Activated CD4-positive, CD25-positive, alpha-beta regulatory T cell treated with anti-CD3 and anti-CD28 coated beads, Interleukin-2, amount 50 U/mL, for 24 hours (primary cell): ENCODE results near the gene GUK1.

ENCODE experiments used
- ATAC-seq, 2 donors: fragments of 150-1000 bp; cut with Tn5 transposase; one replicate each; pipeline ENCODE4 v1.10.0; 2021; ENCODE audit warnings: mild to moderate bottlenecking in 1 of 2, moderate library complexity in 1 of 2

GUK1 gene

DNA sequence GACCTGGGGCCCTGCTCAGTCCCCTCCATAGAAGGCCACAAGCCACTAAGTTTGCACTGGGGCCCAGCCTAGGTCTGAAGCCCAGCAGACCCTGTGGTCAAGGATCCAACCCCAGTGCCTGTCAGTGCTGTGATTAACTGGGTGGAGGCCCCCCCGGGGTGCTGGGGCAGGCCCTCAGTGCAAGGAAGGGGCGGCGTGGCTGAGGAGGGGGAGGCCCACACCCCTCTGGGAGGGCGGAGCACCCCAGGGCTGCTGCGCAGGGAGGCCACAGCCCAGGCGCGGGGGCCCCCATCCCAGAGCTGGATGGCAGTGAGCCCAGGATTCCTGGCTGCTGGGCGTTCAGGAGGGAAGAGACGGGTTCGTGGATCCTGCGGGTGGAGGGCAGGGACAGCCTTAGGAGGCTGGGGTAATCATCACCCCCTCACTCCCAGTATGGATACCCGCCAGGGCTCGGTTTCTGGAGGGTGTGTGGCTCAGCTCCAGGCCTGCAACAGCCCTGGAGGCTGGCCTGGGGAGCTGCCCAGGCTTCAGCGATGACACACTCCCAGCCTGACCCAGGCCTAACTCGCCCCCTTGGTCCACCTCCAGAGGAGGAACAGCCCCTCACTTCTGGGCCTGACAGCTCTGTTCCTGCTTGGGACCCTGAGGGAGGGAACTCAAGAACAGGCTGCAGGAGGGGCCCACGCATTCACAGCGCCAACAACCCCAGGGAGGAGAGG is 10.5 kb downstream of the GUK1 start:
- no peak for ATAC-seq

DNA sequence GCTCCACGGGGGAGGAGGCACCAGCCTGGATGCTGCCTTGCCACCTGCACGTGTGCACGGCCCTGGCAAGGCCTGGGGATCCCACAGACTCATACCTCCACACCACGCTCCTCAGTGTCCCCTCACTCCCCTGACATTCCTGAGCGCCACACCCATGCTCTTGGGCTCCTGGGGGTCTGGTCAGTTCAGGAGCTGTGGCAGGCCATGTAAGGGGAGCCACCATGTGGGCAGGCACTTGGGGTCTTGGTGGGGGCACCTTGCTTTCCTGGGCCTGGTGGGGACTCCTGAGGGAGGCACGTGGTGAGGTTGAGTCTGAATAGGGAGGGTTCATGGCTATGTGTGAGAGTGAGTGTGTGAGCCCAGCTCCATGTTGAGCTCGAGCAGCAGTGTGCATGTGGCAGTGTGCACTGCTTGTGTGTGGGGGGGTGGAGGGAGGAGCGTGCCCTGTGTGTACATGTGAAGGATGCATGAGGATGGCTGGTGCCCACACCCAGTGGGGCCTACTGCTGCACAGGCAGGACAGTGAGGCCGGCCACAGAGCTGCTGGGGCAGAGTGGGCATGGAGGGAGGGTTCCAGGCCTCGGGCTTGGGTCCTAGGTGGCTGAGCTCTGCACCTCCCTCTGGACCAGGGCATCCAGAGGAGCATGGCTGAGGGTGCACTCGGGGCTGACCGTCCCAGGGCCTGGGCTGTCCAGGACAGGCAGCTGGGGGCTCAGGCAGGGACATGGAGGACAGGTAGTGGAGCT is 11.3 kb downstream of the GUK1 start:
- no peak for ATAC-seq

DNA sequence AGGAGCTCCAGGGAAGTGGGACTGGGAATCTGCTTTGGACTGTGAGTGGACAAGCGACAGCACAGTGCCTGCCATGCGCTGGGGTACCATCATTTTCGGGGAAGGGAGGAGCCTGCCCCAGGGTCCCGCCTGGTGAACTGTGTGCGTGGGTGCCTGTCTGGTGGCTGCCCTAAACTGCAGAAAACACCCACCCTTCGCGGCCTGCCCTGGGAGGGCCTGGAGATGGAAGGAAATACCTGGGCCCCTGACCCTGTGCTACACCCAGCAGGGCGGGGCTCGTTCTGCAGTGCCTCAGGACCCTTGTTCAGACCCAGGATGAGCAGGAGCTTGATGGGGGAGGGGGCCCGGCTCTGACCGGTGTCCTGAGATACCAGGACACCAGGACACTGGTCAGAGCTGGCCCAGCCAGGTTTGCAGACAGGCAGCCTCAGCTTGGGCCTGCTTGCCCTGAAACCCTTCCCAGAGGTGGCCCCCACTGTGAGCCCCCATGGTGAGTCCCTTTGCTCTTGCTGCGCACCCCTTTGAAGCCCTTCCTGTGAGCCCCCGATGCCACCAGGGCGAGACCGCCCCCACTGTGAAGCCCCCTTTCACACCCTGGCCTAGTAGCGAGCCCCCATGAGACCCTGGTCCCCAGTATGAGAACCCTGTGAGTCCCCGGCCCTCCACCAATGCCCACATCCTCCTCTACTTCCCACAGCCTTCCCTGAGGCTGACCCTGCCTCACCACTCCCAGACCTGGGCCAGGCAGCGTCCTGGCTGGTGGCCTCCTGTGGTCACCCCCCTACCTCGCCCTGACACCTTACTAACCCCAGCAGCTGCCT is 12.2 kb downstream of the GUK1 start:
- no peak for ATAC-seq

DNA sequence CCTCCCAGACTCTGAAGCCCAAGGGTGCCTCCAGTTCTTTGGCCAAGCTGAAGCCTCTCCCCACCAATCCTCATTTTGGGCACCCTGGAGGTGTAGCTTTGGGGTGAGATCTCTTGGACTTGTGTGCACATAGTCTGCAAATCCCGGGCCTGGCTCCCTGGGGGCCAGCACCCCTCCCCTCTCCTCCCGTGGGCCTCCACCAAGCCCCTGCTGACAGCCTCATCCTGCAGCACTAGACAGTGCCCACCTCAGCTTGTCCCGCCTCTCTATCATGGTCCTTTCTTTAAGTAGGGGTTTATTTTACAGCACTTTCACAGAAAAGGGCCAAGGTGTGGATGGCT is 12.8 kb downstream of the GUK1 start:
- ATAC-seq = no peak

DNA sequence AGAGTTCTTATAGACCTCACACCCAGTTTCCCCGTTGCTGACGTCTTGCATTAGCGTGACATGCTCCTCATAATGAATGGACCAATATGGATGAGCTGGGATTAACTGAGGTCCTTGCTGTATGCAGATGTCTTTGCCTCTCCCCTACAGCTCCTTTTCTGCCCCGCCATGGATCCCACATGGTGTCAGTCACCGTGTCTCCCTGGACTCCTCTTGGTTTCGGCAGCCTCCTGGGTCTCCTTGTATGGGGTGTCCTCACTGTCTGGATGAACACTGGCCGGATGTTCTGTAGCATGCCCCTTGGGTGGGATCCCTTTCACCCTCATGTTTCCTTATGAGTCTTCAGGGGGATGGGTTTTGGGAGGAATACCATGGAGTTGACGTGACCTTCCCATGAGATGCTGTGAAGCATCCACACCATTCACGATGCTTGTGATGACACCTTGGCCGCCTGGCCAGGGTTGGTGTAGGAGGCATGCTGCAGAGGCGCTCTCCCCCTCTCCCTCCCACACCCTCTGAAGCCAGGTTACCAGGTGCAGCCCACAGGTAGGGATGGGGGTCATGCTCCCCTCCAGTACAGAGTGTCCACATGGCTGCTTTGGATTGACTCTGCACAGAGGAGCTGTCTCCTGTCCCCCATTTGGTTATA is 14.1 kb downstream of the GUK1 start:
- no peak for ATAC-seq

DNA sequence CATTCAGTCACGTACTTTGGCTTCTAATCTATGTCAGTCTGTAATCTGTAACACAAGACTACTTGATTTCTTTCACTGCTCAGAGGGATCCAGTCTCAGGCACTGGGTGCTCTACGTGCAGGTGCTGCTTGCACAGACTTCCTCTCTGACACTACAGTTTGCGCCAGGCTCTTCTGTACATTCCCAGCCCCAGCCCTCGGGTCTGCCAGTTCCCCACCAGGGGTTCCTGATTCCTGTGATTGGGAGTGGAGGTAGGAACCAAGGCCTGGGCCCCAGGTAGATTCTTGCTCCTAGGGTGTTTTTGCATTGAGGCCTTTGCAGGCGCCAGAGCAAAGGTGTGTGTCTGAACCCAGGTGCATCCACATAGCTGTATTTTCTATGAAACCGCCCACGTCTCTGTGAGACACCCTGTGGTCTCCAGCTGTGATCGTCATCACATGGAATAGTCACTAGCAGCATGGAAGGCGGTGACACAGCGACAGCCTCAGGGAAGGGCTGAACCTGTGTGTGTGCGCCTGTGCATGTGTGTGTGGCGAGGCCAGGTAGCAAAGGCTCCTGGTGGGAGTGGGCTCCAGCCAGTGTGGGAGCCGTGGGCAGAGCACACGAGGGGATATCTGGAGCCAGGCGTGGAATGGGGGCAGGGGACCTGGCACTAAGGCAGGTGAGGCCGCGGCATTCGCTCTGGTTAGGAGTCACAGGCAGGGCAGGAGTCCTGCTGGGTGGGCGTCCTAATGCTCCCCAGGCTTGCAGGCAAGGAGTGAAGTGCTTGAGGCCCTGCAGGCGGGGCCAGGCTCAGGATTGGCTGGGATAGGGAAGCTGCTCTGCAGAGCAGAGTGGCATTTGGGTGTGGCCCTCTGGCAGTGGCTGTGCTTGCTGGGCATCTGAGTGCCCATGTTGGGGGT is 14.8 kb downstream of the GUK1 start:
- peak; percentile 83 to 89 for ATAC-seq

DNA sequence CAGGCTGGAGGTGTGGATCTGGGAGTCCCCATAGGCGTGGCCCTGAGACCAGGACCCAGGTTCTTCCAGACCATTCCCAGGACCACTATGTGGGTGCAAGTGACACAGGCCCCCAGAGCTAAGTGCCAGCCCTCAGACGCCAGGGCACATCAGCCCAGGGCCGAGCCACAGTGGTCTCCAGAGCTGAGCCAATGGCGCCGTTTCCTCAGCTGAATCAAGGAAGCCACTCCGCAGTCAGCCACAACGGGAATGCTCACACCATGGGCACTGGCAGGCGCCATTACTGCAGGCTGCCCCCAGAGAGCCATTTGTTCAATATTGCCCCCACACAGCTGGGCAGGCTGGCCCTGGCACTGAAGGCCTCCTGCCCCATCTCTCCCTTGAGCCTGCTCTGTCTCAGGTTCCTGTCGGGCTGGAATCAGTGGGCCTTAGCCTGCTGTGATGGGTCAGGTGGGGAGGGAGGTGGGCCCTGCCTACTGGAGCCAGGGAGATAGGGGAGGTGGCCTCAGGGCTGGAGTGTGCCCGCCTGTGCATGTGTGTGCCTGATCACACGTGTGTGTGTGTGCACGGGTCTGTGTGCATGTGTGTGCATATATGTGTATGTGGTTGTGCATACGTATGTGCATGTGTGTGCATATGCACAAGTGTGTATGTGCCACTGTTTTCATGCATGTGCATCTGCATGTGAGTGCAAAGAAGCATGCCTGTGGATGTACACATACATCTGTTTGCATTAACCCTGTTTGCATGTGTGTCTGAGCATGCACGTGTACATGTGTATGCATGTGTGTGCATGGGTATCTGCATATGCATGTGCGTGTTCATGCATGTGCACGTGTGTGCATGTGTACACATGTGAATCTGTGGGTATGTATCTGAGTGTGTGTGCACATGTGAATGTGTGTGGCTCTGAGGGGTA is 15.8 kb downstream of the GUK1 start:
- ATAC-seq = no peak

DNA sequence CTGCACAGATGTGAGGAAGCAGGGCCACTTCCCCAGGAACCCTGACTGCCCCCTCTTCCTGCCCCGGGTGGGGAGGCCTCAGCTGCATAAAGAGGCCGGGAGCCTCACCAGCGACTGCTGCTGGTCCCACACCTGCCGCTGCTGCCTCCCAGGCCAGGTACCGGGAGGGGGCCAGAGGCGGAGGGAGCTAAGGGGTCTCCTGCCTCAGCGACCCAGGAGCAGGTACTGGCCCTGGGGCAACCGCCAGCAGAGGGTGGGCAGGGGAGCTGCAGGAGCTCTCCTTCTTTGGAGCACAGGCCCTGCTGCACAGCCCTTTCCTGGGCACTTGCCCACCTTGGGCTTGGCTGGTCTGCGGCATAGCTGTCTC is 16.4 kb downstream of the GUK1 start:
- ATAC-seq = no peak

DNA sequence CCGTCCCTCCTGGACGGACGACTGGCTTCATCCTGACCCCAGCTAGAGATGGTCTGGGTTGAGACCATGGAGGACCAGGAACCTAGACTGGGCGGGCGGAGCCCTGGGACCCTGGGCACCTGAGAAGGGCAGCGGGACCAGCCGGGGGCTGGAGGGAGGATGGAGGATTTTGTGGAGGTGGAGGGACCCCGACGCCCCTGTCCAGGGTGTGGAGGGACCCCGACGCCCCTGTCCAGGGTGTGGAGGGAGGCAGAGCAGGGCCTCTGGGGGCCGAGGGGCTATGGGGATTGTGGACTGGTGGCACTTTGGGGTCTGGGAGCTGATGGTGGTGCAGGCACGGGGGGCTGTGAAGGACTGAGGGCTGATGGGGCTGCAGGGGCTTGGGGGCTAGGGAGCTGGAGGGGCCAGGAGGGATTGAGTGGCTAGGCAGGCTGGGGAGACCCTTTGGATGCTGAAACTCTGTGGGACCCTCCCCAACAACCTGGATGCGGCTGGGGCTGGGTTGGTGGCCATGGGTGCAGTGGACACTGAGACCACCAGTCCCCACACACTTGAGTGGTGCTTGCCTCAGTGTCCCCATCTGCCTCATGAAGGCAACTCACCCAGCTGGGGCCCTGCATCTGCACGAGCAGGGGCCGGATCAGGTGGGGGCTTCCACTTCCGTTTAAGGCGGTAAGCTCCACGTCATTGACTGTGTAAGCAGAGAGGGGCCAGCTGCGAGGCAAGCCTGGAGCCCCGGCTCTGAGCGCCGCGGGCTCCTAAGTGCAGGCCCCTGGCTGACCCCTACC is 17.1 kb downstream of the GUK1 start:
- no peak for ATAC-seq

DNA sequence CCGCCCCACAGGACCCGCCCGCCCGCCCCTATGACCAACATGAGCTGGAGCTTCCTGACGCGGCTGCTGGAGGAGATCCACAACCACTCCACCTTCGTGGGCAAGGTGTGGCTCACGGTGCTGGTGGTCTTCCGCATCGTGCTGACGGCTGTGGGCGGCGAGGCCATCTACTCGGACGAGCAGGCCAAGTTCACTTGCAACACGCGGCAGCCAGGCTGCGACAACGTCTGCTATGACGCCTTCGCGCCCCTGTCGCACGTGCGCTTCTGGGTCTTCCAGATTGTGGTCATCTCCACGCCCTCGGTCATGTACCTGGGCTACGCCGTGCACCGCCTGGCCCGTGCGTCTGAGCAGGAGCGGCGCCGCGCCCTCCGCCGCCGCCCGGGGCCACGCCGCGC is 17.6 kb downstream of the GUK1 start:
- no peak for ATAC-seq

DNA sequence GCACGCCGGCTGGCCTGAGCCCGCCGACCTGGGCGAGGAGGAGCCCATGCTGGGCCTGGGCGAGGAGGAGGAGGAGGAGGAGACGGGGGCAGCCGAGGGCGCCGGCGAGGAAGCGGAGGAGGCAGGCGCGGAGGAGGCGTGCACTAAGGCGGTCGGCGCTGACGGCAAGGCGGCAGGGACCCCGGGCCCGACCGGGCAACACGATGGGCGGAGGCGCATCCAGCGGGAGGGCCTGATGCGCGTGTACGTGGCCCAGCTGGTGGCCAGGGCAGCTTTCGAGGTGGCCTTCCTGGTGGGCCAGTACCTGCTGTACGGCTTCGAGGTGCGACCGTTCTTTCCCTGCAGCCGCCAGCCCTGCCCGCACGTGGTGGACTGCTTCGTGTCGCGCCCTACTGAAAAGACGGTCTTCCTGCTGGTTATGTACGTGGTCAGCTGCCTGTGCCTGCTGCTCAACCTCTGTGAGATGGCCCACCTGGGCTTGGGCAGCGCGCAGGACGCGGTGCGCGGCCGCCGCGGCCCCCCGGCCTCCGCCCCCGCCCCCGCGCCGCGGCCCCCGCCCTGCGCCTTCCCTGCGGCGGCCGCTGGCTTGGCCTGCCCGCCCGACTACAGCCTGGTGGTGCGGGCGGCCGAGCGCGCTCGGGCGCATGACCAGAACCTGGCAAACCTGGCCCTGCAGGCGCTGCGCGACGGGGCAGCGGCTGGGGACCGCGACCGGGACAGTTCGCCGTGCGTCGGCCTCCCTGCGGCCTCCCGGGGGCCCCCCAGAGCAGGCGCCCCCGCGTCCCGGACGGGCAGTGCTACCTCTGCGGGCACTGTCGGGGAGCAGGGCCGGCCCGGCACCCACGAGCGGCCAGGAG is 18.3 kb downstream of the GUK1 start:
- no peak for ATAC-seq

DNA sequence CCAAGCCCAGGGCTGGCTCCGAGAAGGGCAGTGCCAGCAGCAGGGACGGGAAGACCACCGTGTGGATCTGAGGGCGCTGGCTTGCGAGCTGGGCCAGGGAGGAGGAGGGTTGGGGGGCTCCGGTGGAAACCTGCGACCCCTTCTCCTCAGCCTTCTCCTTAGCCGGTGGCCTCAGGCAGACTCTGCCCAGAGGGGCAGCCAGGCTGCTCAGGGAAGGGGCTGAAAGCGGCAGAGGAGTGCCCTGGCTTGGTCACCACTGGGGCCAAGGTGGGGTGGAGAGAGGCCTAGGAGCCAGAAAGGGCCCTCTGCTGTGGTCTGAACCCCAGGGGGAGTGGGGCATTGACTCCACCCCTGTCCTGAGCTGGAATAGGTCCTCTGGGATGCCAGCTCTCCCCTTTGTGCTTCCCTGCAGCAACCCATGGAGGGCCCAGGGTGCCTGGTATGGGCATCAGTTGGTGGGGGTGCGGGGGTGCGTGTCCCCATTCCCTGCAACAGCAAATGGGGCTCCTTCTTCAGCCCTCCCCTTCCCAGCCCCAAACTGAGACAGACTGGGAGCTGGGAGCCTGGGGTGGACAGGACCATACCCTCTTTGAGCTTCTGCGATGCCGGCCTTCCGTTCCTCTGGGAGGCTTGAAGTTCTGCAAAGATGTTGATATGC is 19.1 kb downstream of the GUK1 start:
- no peak for ATAC-seq

DNA sequence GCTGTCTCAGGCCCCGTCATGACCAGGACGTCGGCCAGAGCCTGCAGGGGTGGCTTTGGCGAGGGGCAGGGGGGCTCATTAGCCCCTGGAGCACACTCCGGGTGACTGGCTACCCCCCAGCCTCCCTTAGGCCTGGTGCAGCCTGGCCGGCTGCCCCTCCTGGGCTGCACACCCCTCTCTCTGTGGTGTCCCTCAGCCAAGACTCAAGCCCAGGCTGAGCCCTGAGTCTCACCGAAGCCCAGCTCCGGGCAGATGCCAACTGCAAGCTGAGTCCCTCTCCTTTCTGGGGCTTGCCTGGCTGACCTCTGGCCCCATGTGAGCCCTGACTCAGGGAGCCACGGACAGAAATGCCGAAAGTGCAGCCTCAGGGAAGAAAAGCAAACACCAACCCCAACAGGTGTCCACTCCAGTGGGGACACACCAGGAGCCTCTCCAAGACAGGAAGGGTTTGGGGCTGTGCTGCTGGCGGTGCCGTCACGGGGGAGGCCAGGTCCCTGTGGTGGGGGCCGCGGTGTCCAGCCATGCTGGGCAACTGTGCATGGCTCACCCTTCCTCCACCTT is 20.2 kb downstream of the GUK1 start:
- ATAC-seq = no peak

DNA sequence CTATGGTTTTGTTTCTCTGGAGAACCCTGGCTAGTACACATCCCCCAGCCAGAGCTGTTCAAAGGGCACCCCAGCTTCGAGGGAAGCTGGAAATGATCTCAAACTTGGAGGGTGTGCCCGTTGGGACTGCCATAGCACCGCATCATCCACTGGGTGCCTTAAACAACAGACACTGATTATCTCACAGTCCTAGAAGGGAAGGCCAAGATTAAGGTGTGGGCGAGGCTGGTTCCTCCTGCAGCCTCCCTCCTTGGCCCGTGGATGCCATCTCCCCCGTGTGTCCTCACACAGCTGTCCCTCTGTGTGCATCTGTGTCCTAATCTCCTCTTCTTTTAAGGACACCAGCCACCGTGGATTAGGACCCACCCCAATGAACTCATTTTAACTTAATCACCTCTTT is 21.3 kb downstream of the GUK1 start:
- no peak for ATAC-seq

DNA sequence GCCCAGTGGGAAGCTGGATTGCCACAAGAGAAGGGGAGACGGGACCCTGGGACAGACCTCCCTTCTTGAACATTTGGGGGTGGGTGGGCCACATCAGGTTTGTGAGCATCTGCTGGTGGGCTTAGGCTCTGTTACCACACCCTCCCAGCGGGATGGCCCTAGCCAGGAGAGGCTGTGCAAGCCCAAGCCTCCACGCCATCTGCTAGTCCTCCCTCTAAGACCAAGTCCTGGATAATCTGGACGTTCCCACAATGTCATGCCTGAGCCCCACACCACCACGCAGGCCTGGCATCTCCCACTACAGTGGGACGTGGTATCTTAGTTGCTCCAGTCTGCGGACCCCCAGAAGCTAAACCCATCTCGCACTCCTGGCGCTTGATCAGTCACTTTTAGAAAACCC is 21.8 kb downstream of the GUK1 start:
- no peak for ATAC-seq

DNA sequence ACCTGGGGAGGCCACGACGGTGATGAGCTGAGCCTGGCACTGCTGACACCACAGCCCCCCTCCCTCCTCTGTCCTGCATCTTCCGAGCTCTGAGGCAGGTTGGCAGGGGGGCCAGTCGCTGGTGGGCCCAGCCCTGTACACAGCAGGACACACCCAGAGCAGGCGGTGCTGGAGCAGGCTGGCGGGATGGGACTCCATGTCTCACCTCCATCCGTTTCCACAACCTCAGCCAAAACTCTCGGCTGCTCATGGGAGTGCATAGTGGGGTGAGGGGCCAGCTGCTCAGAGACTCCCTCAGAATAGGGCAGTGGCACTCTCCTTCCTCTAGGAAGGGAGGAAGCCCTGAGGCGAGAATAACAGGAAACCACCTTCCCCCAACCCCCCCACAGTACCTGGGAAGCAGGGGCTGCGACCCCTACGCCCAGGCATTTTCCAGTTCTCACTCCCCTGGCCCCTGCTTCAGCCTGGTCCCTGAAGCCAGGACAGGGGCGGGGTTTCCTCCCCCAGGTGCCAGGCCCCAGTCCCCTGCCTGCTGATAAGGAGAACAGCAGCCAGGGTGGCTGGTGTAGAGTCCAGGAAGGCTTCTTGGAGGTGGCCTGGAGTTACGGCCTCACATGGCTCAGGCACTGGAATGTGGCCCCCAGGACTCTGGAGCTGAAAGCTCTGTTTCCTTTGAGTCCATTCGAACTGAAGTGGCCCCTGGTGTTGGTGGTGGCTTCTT is 22.4 kb downstream of the GUK1 start:
- ATAC-seq = no peak

DNA sequence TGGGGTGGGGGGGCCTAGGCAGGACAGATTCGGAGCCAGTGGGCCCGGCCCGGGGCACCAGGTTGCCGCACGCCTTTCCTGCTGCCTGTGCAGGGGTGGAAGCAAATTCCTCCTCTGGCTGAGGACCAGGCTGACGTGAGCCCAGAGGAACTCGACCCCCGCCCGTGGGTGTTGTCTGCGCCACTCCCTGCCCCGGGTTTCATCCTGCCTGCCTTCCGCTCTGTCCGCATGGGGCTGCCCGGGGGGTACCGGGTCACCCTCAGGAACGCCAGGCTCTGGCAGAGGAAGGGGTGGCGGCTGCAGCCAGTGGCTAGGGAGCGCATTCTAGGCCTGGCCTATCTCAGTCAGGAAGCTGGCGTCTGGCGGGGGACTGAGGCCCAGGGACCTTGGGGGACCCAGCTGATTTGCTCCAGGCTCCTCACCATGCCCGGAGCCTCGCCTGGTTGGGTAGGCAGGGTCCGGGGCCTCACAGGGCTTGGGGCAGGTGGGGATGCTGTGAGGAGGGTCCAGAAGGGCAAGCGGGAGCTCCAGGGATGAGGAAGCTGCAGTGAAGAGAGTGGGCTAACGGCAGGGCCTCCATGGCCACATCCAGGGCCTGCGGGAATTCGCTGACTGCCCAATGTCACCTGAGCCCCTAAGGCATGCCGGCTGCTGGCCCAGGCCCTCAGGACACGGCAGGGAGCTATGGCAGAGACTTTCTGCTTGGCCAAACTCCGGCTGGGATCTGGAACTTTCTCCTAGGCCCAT is 23.1 kb downstream of the GUK1 start:
- no peak for ATAC-seq
